Activated T-helper 2 cell treated with anti-CD3 and anti-CD28 coated beads, Interferon-gamma antibody, Interleukin-2, Interleukin-4, amounts not matched to agents 10 μg/mL and 5 μg/mL and 100 μg/mL, durations not matched to agents 14 hours and 24 hours and 36 hours (primary cell): Measurements from ENCODE around the gene DKK1. TPM values are rescaled to one million over a fixed set of nuclear protein-coding genes. Genes with fewer than 3 reads are reported as not detected.

Source experiments
- DNase-seq: peaks from one replicate; pipeline ENCODE4 v3.0.0; 2021; ENCODE audit warnings: low spot score
- H3K27ac Mint-ChIP-seq: one replicate; pipeline ENCODE4 v1.8.0; 2021; ENCODE audit warnings: mixed read lengths
- H3K27me3 Mint-ChIP-seq: one replicate; pipeline ENCODE4 v1.8.0; 2021; ENCODE audit warnings: low read depth, mixed read lengths
- H3K36me3 Mint-ChIP-seq: one replicate; pipeline ENCODE4 v1.8.0; 2021; ENCODE audit warnings: low read depth, mixed read lengths
- H3K4me1 Mint-ChIP-seq: one replicate; pipeline ENCODE4 v1.8.0; 2021; ENCODE audit warnings: low read depth, mixed read lengths
- H3K4me3 Mint-ChIP-seq: one replicate; pipeline ENCODE4 v1.8.0; 2021; ENCODE audit warnings: low read depth, mild to moderate bottlenecking, moderate library complexity, mixed read lengths
- H3K9me3 Mint-ChIP-seq: one replicate; pipeline ENCODE4 v1.8.0; 2021; ENCODE audit warnings: mixed read lengths
- intact Hi-C: fragments of 100-400 bp; cut with micrococcal nuclease; formaldehyde crosslinking; loops from one replicate; pipeline ENCODE4 v1.15.1; 2023
- total RNA-seq: library from RNA; stranded (reverse); gene quantifications from 2 replicates; pipeline ENCODE4 v1.2.3, GENCODE V29; 2022

DKK1 gene
- total RNA-seq, 1 donor from 2014 or later, result not detected

DNA sequence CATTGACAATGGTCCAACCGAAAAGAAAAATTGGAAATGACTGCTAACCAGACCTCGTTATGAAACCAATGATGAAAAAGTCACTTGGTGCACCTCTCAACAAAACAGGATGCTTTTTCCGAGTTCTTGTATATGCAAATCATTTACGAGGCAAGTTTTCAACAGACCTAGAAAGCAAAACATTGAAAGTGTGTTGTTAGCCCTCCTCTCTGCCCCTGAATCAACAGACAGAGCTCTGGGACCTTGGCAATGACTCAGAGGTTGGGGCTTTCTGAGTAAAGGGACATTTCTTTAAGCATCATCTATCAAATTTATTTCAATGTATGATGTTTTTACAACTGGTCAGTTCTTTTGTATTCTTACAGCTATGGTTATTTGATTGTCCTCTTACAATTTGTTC, 16.3 kb upstream of the DKK1 start:
- no peak overlapping the region for H3K4me3 Mint-ChIP-seq
- H3K27ac Mint-ChIP-seq, result no peak overlapping the region
- peaks cover 3% of the 10 kb centered on the region for H3K9me3 Mint-ChIP-seq
- intact Hi-C loops, result no loop called here
- H3K36me3 Mint-ChIP-seq, result no peaks in the 10 kb centered on the region
- H3K4me1 Mint-ChIP-seq, result no peaks in the 10 kb centered on the region
- no peaks in the 10 kb centered on the region for H3K27me3 Mint-ChIP-seq
- DNase-seq, result no peak

DNA sequence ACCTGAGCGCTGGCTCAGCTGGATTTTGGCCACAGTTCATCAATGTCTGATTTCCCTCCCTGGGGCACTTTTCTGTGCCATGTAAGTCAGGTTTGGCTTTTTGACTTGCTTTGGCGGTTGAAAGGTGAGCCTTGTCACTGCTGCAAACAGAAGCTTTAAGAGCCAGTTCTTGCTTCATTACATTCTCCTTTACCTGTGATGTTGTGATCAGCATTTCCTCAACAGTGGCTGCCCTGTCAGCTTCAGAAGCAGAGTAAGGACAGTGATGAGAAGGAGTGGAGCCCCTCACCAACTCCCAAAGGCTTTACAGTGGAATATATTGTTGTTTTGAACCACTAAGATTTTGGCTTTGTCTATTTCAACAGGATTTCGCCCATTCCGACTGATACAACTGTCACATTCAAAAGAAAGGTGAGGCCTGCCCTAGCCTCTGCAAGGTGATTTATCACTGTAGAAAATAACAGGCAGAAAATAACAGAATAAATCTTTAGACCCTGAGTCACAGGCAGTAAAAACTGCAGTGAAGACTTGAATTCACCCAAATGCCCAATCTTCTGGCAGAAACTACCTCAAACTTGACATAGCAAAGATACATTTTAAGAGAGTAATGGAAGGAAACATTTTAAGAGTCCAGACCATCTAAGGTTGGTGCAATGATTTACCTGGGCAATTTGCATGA, 13.3 kb upstream of the DKK1 start:
- H3K36me3 Mint-ChIP-seq, result no peaks in the 10 kb centered on the region
- intact Hi-C loops, result no loop called here
- no peaks in the 10 kb centered on the region for H3K4me1 Mint-ChIP-seq
- peaks cover 3% of the 10 kb centered on the region for H3K9me3 Mint-ChIP-seq
- no peak for DNase-seq
- H3K27ac Mint-ChIP-seq, result no peak overlapping the region
- no peak overlapping the region for H3K4me3 Mint-ChIP-seq
- no peaks in the 10 kb centered on the region for H3K27me3 Mint-ChIP-seq

DNA sequence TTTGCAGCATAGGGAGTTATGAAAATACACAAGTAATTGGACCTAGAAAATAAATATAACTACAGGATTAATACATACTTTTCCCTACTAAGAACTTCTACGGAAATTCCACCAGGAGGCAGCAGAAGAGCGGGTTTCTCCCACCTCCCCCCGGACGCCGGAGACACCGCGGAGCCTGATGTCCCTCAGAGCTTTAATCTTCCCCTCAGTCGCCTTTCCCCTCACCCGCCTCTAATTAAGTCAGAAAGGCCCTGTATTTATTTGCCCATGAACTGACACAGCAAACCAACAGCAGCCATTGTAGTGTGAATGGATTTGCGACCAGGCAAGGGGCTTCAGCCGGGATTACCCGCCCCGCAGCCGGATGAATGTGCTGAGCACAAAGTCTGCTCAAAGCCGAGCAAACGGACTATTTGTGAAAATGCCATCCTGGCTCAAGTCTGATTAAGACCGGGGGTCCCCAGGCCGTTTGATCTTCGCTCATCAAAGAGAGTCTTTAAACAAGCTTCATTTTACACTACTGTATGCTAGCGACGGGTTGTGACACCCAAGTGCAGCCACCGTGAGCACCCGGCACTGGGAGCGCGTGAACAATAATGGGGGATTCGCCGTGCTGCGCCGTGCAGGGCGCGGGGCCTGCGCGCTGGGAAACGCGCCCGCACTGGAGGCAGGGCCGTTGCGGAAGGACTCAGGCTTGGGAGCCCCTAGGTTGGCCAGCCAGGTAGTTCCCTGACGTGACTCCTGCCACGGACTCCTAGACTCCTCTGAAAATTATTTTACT, 5.6 kb upstream of the DKK1 start:
- Mint-ChIP-seq H3K4me3 (no peak overlapping the region), H3K9me3 (no peaks in the 10 kb centered on the region), H3K36me3 (no peaks in the 10 kb centered on the region), H3K27me3 (peaks cover 38% of the 10 kb centered on the region), H3K4me1 (peaks cover 2% of the 10 kb centered on the region), H3K27ac (no peak overlapping the region)
- no peak for DNase-seq
- intact Hi-C loops, result loop anchor here (2.0 kb wide), 1 partner anchor 180 kb away; no protein-coding TSS in a partner anchor

DNA sequence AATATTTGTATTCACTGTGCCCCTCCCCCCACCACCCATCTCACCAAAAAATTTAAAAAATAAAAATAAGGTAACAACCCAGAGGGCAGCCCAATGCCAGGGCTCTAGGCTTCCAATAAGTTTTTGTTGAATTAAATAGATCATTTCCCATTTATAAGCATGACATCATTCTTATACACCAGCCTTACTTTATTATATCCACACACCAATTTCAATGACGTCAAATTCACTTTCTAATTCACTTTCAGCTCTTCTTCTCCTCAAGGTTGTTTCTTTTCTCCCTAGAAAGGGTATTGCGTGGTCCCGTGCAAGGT, 1.2 kb upstream of the DKK1 start:
- H3K4me3 Mint-ChIP-seq, result no peak overlapping the region

DNA sequence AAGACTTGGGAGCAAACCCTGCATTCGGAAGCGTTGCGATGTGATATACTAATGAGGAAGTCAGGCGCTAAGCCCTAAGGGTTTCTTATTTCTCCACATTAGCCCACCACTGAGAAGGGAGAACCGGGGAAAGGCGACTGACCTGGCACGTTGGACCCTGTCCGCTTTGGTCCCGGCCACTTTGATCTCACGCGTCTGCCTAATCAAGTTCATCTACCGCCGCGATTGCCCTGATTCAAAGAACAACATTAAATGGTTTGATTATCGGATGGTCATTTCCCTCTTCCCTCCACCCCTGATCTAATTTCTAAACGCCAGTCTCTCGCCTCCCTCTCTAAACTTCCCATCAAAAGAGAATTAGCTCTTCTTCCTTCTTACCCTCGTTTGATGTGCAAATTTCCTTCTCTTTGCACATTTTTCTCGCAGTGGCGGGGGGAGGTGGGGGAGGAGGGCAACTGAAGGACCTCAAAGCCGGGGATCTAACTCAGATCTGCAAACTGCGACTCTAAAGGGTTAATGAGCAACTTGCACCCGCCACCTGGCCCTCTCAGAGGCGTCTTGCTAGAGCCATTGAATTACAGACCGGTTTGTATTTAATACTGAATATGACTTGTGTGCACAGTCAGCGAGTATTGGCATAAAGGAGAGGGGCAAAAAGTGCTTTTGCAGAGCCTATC, 687 bp upstream of the DKK1 start:
- peaks cover 56% of the 10 kb centered on the region for H3K27me3 Mint-ChIP-seq
- no peaks in the 10 kb centered on the region for H3K9me3 Mint-ChIP-seq
- DNase-seq, result no peak
- H3K27ac Mint-ChIP-seq, result peak overlapping the region; percentile 47
- H3K36me3 Mint-ChIP-seq, result no peaks in the 10 kb centered on the region
- H3K4me3 Mint-ChIP-seq, result no peak overlapping the region
- intact Hi-C loops, result no loop called here
- H3K4me1 Mint-ChIP-seq, result peaks cover 6% of the 10 kb centered on the region

More for the DNA sequence above, 1.2 kb upstream of the DKK1 start:
- Mint-ChIP-seq H3K27ac (peak overlapping the region; percentile 47), H3K4me1 (peaks cover 6% of the 10 kb centered on the region), H3K9me3 (no peaks in the 10 kb centered on the region), H3K27me3 (peaks cover 60% of the 10 kb centered on the region), H3K36me3 (no peaks in the 10 kb centered on the region)
- no peak for DNase-seq
- intact Hi-C loops, result no loop called here

DNA sequence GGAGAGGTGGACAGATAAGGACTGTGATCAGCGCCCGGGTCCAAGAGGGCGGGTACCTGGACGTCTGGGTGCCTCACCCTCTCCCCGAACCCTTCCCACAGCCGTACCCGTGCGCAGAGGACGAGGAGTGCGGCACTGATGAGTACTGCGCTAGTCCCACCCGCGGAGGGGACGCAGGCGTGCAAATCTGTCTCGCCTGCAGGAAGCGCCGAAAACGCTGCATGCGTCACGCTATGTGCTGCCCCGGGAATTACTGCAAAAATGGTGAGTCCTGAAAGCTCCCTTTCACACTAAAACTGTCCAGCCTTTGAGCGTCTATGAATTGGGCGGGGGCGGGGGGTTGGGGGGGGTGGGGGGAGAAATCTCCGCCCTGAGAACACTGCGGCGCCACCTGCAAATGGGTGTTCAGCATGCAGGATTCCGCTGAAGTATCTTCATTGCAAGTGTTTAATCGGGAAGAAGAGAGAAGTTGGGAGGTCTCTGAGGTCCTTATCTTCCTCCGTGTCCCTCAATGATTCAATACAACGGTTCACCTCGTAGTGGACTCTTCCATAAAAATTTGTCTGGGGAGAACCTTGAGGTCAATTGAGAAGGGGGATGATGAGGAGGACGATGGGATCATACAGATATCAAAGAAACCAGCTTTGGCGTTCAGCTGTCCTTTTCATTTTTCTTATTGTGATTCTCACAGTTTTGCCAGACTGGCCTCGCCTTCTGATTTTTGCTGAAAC, 906 bp downstream of the DKK1 start:
- peaks cover 44% of the 10 kb centered on the region for H3K27me3 Mint-ChIP-seq
- no peaks in the 10 kb centered on the region for H3K36me3 Mint-ChIP-seq
- peaks cover 6% of the 10 kb centered on the region for H3K4me1 Mint-ChIP-seq
- H3K4me3 Mint-ChIP-seq, result no peak overlapping the region
- no peaks in the 10 kb centered on the region for H3K9me3 Mint-ChIP-seq
- no peak overlapping the region for H3K27ac Mint-ChIP-seq
- intact Hi-C loops, result no loop called here
- no peak for DNase-seq

DNA sequence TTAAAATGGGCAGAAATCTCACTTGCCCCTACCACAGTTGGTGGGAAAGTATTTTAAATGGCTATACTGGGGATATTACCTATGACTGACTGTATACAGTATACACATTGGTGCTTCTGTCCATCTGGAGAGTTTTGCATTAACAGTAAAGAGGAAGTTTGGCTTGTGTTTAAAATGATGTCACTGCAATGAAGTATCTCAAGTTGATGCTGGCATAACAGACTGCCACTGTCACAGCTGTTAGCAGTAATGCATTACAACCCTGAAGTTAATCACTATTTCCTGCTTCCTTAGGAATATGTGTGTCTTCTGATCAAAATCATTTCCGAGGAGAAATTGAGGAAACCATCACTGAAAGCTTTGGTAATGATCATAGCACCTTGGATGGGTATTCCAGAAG, 1.9 kb downstream of the DKK1 start:
- intact Hi-C loops, result no loop called here
- Mint-ChIP-seq H3K27me3 (peaks cover 40% of the 10 kb centered on the region), H3K36me3 (no peaks in the 10 kb centered on the region), H3K9me3 (no peaks in the 10 kb centered on the region), H3K27ac (no peak overlapping the region), H3K4me3 (no peak overlapping the region), H3K4me1 (peaks cover 6% of the 10 kb centered on the region)
- DNase-seq, result no peak

DNA sequence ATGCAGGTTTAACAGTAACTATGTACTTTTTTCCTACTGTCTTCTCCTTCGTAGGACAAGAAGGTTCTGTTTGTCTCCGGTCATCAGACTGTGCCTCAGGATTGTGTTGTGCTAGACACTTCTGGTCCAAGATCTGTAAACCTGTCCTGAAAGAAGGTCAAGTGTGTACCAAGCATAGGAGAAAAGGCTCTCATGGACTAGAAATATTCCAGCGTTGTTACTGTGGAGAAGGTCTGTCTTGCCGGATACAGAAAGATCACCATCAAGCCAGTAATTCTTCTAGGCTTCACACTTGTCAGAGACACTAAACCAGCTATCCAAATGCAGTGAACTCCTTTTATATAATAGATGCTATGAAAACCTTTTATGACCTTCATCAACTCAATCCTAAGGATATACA, 2.4 kb downstream of the DKK1 start:
- Mint-ChIP-seq H3K4me3 (no peak overlapping the region), H3K4me1 (peaks cover 6% of the 10 kb centered on the region), H3K36me3 (no peaks in the 10 kb centered on the region), H3K27me3 (peaks cover 37% of the 10 kb centered on the region), H3K27ac (no peak overlapping the region), H3K9me3 (no peaks in the 10 kb centered on the region)
- DNase-seq, result no peak
- intact Hi-C loops, result no loop called here

DNA sequence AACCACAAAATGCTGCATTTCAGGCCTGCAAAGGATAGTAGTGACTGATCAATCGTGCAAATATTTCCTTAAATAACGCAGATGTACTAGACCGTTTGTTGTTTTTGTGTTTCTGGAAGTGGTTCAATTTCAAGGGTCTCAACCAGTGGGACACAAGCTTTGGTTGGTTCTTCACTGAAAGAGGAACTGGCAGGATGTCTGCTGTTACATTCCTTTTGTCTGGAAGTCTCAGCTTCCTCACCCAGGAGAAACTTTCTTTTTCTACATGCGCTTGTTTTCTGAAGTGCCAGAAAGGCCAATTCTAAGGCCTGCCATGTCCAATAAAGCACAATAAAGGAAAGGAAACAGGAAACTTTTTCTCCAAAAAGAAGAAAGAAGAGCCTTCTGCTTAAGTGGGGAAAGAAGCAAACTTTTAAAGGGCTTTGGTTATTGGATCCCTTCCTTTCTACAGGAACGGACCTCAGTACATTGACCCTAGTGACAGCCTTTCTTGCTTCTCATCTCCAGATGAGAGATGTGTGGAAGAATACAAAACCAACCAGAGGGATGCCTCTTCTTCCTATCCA, 4.1 kb downstream of the DKK1 start:
- intact Hi-C loops, result no loop called here
- Mint-ChIP-seq H3K27ac (no peak overlapping the region), H3K9me3 (no peaks in the 10 kb centered on the region), H3K4me1 (peaks cover 5% of the 10 kb centered on the region), H3K36me3 (no peaks in the 10 kb centered on the region), H3K27me3 (peaks cover 24% of the 10 kb centered on the region), H3K4me3 (no peak overlapping the region)
- DNase-seq, result no peak

DNA sequence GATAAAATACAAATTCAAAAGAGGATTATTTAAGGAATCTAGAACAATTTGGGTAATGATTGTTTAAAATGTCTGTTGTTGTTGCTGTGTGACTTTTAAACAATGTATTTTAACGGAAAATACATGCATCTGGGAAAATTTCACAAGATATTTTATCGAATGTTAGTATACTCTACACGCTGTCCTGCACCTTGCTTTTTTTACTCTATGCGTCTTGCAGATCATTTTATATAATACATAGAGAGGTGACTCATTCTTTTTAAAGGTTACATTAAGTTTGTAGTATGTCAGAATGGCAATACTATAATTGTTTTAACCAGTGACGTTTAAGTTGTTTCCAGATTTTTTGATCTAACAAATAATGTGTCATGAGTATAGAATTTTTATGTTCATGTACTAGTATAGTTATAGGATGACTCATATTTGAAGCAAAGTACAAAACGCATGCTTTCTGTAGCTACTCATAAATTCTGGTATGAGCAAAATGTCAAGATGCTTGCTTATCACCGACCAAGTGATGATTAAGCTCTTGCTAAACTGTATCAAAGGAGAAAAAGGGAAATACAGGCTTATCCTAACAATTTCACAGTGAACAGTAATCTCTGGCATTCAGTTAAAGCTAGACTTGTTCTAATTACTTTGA, 4.9 kb downstream of the DKK1 start:
- Mint-ChIP-seq H3K27ac (no peak overlapping the region), H3K36me3 (no peaks in the 10 kb centered on the region), H3K9me3 (no peaks in the 10 kb centered on the region), H3K27me3 (peaks cover 18% of the 10 kb centered on the region), H3K4me3 (no peak overlapping the region), H3K4me1 (peaks cover 4% of the 10 kb centered on the region)
- no peak for DNase-seq
- intact Hi-C loops, result no loop called here

DNA sequence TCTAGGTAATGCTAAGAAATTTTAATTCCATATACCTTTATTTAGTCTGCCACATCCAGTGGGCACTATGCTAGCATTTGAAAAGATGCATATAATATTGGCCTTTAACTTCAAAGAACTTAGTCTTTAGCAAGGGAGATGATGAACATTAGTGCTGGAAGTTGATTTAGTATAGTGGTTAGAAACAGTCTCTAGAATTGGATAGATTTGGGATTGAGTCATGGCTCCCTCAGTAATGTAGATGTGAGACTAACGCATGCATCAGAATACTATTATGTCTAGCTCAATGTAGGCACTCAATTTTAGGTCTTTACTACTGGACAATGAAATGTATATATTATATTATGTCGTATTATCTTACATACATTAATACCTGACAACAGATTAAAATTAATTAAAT, 5.8 kb downstream of the DKK1 start:
- Mint-ChIP-seq H3K36me3 (no peaks in the 10 kb centered on the region), H3K27ac (no peak overlapping the region), H3K4me3 (no peak overlapping the region), H3K4me1 (no peaks in the 10 kb centered on the region), H3K9me3 (no peaks in the 10 kb centered on the region), H3K27me3 (peaks cover 10% of the 10 kb centered on the region)
- no peak for DNase-seq
- intact Hi-C loops, result no loop called here

DNA sequence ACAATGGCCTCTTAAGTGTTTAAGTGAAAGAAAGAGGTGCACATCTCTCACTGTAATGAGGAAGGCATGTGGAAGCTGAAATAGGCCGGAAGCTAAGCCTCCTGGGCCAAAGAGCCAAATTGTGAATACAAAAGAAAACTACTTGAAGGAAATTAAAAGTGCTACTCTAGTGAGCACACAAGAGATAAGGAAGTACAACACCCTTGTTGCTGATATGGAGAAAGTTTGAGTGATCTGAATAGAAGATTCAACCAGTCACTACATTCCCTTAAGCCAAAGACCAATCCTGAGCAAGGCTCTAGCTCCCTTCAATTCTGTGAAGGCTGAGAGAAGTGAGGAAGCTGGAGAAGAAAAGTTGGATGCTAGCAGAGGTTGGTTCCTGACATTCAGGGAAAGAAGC, 8.2 kb downstream of the DKK1 start:
- no peak for DNase-seq
- Mint-ChIP-seq H3K4me1 (no peaks in the 10 kb centered on the region), H3K36me3 (no peaks in the 10 kb centered on the region), H3K27me3 (no peaks in the 10 kb centered on the region), H3K9me3 (no peaks in the 10 kb centered on the region), H3K27ac (no peak overlapping the region), H3K4me3 (no peak overlapping the region)
- intact Hi-C loops, result no loop called here
